ENCODE measurements around the gene RNF133.

RNF133 gene

GRCh38 chr7:122699017-122699416 lies at the start of gene RNF133:
Gene RNF133 (minus strand): TSS chr7:122699117. CDS start chr7:122698918, 199 bp downstream.
- DNase-seq (ENCODE audit: low read depth), result no peak

GRCh38 chr7:122748195-122748594 lies 49.3 kb upstream of the RNF133 start:
- no peak for DNase-seq (ENCODE audit: low read depth)

GRCh38 chr7:122746948-122747347 lies 48.0 kb upstream of the RNF133 start:
- no peak for DNase-seq (ENCODE audit: low read depth)

- no peak for DNase-seq (ENCODE audit: low read depth)
Observed at GRCh38 chr7:122743211-122743610, 44.3 kb upstream of the RNF133 start.

- DNase-seq (ENCODE audit: low read depth), result no peak
Observed at GRCh38 chr7:122738947-122739346, 40.0 kb upstream of the RNF133 start.

- no peak for DNase-seq (ENCODE audit: low read depth)
Observed at GRCh38 chr7:122736183-122736582, 37.3 kb upstream of the RNF133 start.

GRCh38 chr7:122727759-122728158 lies 28.8 kb upstream of the RNF133 start:
- no peak for DNase-seq (ENCODE audit: low read depth)

- DNase-seq (ENCODE audit: low read depth), result no peak
Observed at GRCh38 chr7:122727354-122727753, 28.4 kb upstream of the RNF133 start.

GRCh38 chr7:122726881-122727280 lies 28.0 kb upstream of the RNF133 start:
- DNase-seq (ENCODE audit: low read depth), result no peak

GRCh38 chr7:122724366-122724765 lies 25.4 kb upstream of the RNF133 start:
- DNase-seq (ENCODE audit: low read depth), result no peak

GRCh38 chr7:122719010-122719578 lies 20.2 kb upstream of the RNF133 start:
- DNase-seq (ENCODE audit: low read depth), result no peak

GRCh38 chr7:122717356-122718089 lies 18.6 kb upstream of the RNF133 start:
- DNase-seq (ENCODE audit: low read depth), result no peak

- DNase-seq (ENCODE audit: low read depth), result no peak
Observed at GRCh38 chr7:122715183-122715582, 16.3 kb upstream of the RNF133 start.

GRCh38 chr7:122710916-122711315 lies 12.0 kb upstream of the RNF133 start:
- no peak for DNase-seq (ENCODE audit: low read depth)

- no peak for DNase-seq (ENCODE audit: low read depth)
Observed at GRCh38 chr7:122709930-122710646, 11.2 kb upstream of the RNF133 start.

- no peak for DNase-seq (ENCODE audit: low read depth)
Observed at GRCh38 chr7:122706836-122707235, 7.9 kb upstream of the RNF133 start.

- DNase-seq (ENCODE audit: low read depth), result no peak
Observed at GRCh38 chr7:122702872-122703510, 4.1 kb upstream of the RNF133 start, which contains the start of gene RNF148. Gene RNF148 (minus strand): TSS chr7:122702922. CDS start chr7:122702750, 172 bp downstream.

GRCh38 chr7:122695816-122696215 lies 3.1 kb downstream of the RNF133 start:
- no peak for DNase-seq (ENCODE audit: low read depth)

- no peak for DNase-seq (ENCODE audit: low read depth)
Observed at GRCh38 chr7:122694697-122695096, 4.2 kb downstream of the RNF133 start.

- no peak for DNase-seq (ENCODE audit: low read depth)
Observed at GRCh38 chr7:122692769-122693309, 6.1 kb downstream of the RNF133 start.

GRCh38 chr7:122691569-122692235 lies 7.2 kb downstream of the RNF133 start:
- DNase-seq (ENCODE audit: low read depth), result no peak
